Epidermal melanocyte (primary cell): ENCODE results near the gene FBXO34.

Source experiments
- DNase-seq: peaks from one replicate; pipeline ENCODE4 v3.0.0; 2011; ENCODE audit warnings: low spot score; ENCODE audit not compliant: insufficient read length

The FBXO34 gene

GRCh38 chr14:55271572-55272298 lies 514 bp downstream of the FBXO34 start:
- DNase-seq: peak; percentile 82

GRCh38 chr14:55272387-55272786 lies 1.2 kb downstream of the FBXO34 start:
- no peak for DNase-seq

- no peak for DNase-seq
Measured at GRCh38 chr14:55272922-55273321, 1.7 kb downstream of the FBXO34 start.

GRCh38 chr14:55274146-55274545 lies 2.9 kb downstream of the FBXO34 start:
- no peak for DNase-seq

- no peak for DNase-seq
Measured at GRCh38 chr14:55274751-55275150, 3.5 kb downstream of the FBXO34 start.

- DNase-seq: no peak
Measured at GRCh38 chr14:55276736-55277135, 5.5 kb downstream of the FBXO34 start.

- no peak for DNase-seq
Measured at GRCh38 chr14:55277972-55278740, 6.9 kb downstream of the FBXO34 start.

- DNase-seq: no peak
Measured at GRCh38 chr14:55279384-55279783, 8.2 kb downstream of the FBXO34 start.

- DNase-seq: no peak
Measured at GRCh38 chr14:55281316-55281839, 10.2 kb downstream of the FBXO34 start.

- DNase-seq: no peak
Measured at GRCh38 chr14:55285048-55285652, 13.9 kb downstream of the FBXO34 start.

GRCh38 chr14:55288439-55288838 lies 17.2 kb downstream of the FBXO34 start:
- peak; percentile 40 for DNase-seq

GRCh38 chr14:55291480-55292081 lies 20.4 kb downstream of the FBXO34 start:
- DNase-seq: no peak

GRCh38 chr14:55294603-55295002 lies 23.4 kb downstream of the FBXO34 start:
- DNase-seq: no peak

GRCh38 chr14:55297611-55298499 lies 26.6 kb downstream of the FBXO34 start:
- DNase-seq: no peak

- DNase-seq: no peak
Measured at GRCh38 chr14:55298500-55298822, 27.2 kb downstream of the FBXO34 start.

GRCh38 chr14:55301437-55302121 lies 30.4 kb downstream of the FBXO34 start:
- DNase-seq: no peak

GRCh38 chr14:55302367-55303124 lies 31.3 kb downstream of the FBXO34 start:
- DNase-seq: no peak

- DNase-seq: no peak
Measured at GRCh38 chr14:55303125-55303499, 31.9 kb downstream of the FBXO34 start.

- no peak for DNase-seq
Measured at GRCh38 chr14:55303691-55304145, 32.5 kb downstream of the FBXO34 start.
